ENCODE measurements around the gene PTPRM. TPM values are rescaled to one million over a fixed set of nuclear protein-coding genes. Genes with fewer than 3 reads are reported as not detected.

PTPRM gene
- total RNA-seq, 1 experiment from 2014 or later, result 1.6 TPM

- DNase-seq (ENCODE audit: low read depth, low spot score) (no peak), ATAC-seq (no peak)
- H3K27ac ChIP-seq (ENCODE audit: low read length), result no peak overlapping the region
- no TSS peak for BruUV-seq (replicated peaks)
- CTCF ChIA-PET, result no interaction called here
- no peaks in the 10 kb centered on the region for H3K4me1 ChIP-seq (ENCODE audit: control insufficient read depth, insufficient read depth, low read length)
- TF ChIP-seq SIN3A (IDR thresholded peaks at IDR 0.05; ENCODE audit: borderline replicate concordance, insufficient read depth, low read depth, low read length) (no peak), CTCF (IDR thresholded peaks at IDR 0.05) (no peak), REST (IDR thresholded peaks at IDR 0.05; ENCODE audit: insufficient read depth in 1 of 2, low read depth in 2 of 2, low read length in 1 of 2) (no peak), POLR2AphosphoS5 (IDR thresholded peaks at IDR 0.05; ENCODE audit: low read depth, low read length) (no peak), TCF7L2 (IDR thresholded peaks at IDR 0.05; ENCODE audit: low read depth, low read length) (no peak)
- H3K27me3 ChIP-seq (ENCODE audit: control insufficient read depth, insufficient read depth, low read length), result no peaks in the 10 kb centered on the region
- POLR2A ChIA-PET, result no interaction called here
- intact Hi-C loops (cut with micrococcal nuclease; ENCODE audit: unreplicated experiment) (no loop called here), in situ Hi-C loops (cut with HindIII; ENCODE audit: low pct_unique_long_range_greater_than_20kb, low sequenced_read_pairs) (no loop called here)
- peaks cover 4% of the 10 kb centered on the region; the same call in 1 of the 2 replicates for H3K9me3 ChIP-seq (ENCODE audit: control insufficient read depth, insufficient read depth, low read depth, low read length)
- H3K4me3 ChIP-seq (ENCODE audit: low read depth in 2 of 2, low read length in 2 of 2), result no peak overlapping the region
- H3K36me3 ChIP-seq (ENCODE audit: control insufficient read depth, insufficient read depth, low read length), result no peaks in the 10 kb centered on the region
Measured at GRCh38 chr18:7846335-7846734, 279.2 kb downstream of the PTPRM start.

DNA sequence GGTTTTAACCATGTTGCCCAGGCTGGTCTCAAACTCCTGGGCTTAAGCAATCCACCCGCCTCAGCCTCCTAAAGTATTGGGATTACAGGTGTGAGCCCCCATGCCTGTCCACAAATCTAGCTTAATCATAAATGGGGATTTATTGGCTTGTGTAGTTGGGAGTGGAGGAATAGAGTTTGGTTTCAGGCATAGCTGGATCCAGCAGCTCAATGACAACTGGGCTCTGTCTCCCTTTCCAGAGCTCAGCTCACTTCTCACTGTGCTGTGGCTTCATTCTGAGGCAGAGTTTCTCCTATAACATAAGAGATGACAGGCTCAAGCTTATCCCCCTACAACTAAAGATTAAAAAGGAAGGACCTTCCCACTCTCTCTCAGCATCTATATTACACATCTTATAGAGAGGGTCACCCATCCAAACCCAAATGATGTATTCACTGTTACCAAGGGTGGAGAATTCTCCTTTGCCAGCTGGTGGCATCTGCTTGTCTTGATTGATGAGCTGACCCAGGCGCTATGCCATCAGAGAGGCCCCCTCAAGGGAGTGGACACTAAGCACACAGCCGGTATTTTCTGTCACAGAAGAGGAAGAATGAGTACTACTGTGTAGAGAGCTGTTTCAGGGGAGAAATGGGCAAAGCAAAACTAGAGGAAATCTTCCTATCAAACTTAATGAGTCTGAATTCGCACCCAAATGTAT is 280.4 kb downstream of the PTPRM start:
- H3K4me3 ChIP-seq (ENCODE audit: low read depth in 2 of 2, low read length in 2 of 2), result no peak overlapping the region
- H3K4me1 ChIP-seq (ENCODE audit: control insufficient read depth, insufficient read depth, low read length), result no peaks in the 10 kb centered on the region
- TF ChIP-seq CTCF (IDR thresholded peaks at IDR 0.05), result no peak
- TF ChIP-seq SIN3A (IDR thresholded peaks at IDR 0.05; ENCODE audit: borderline replicate concordance, insufficient read depth, low read depth, low read length), result no peak
- TF ChIP-seq POLR2AphosphoS5 (IDR thresholded peaks at IDR 0.05; ENCODE audit: low read depth, low read length), result no peak
- no peak for TF ChIP-seq TCF7L2 (IDR thresholded peaks at IDR 0.05; ENCODE audit: low read depth, low read length)
- no peak for TF ChIP-seq REST (IDR thresholded peaks at IDR 0.05; ENCODE audit: insufficient read depth in 1 of 2, low read depth in 2 of 2, low read length in 1 of 2)
- intact Hi-C loops (cut with micrococcal nuclease; ENCODE audit: unreplicated experiment), result no loop called here
- CTCF ChIA-PET, result no interaction called here
- no TSS peak for BruUV-seq (replicated peaks)
- DNase-seq (ENCODE audit: low read depth, low spot score), result no peak
- H3K36me3 ChIP-seq (ENCODE audit: control insufficient read depth, insufficient read depth, low read length), result no peaks in the 10 kb centered on the region
- in situ Hi-C loops (cut with HindIII; ENCODE audit: low pct_unique_long_range_greater_than_20kb, low sequenced_read_pairs), result no loop called here
- H3K27ac ChIP-seq (ENCODE audit: low read length), result no peak overlapping the region
- no peaks in the 10 kb centered on the region for H3K27me3 ChIP-seq (ENCODE audit: control insufficient read depth, insufficient read depth, low read length)
- ATAC-seq, result no peak
- POLR2A ChIA-PET, result no interaction called here
- H3K9me3 ChIP-seq (ENCODE audit: control insufficient read depth, insufficient read depth, low read depth, low read length), result peaks cover 4% of the 10 kb centered on the region; the same call in 1 of the 2 replicates

Data from Panc1 (cell line).